Common myeloid progenitor, CD34-positive (primary cell): ENCODE measurements around the gene ZNF844.

ENCODE experiments used
- CTCF ChIA-PET: fragments of 350-600 bp; sonication (Branson Sonifier 250); formaldehyde crosslinking; loops from one replicate; lab custom pipeline; 2021; ENCODE audit warnings: antibody characterized with exemption; lab: Charles Lee
- POLR2A ChIA-PET: fragments of 350-600 bp; sonication (Branson Sonifier 250); formaldehyde crosslinking; loops from one replicate; lab custom pipeline; 2021; ENCODE audit warnings: antibody characterized with exemption; lab: Charles Lee
- DNase-seq, 3 donors: peaks; one replicate each; pipeline versions ENCODE4 v3.0.0 to v3.0.0-alpha.2; 2013
- H3K27ac ChIP-seq, 2 experiments: 1 replicate in 1 of 2; 2 replicates in 1 of 2; pipeline ENCODE4 v1.7.0; 2013; ENCODE audit warnings: inconsistent platforms in 2 of 2, low read length in 2 of 2, mild to moderate bottlenecking in 2 of 2, low read depth in 1 of 2, moderate library complexity in 1 of 2; ENCODE audit not compliant: severe bottlenecking in 2 of 2, insufficient read depth in 1 of 2, poor library complexity in 1 of 2
- H3K27me3 ChIP-seq, 5 experiments: replicated peaks in 2 of 5; 1 replicate in 3 of 5; 2 replicates in 2 of 5; pipeline versions ENCODE4 v1.6.1 to v1.7.0; 2013; ENCODE audit warnings: low read length in 4 of 5, mild to moderate bottlenecking in 2 of 5, moderate library complexity in 2 of 5, inconsistent platforms in 1 of 5; ENCODE audit not compliant: insufficient read depth in 5 of 5, control insufficient read depth in 4 of 5
- H3K36me3 ChIP-seq, 4 experiments: 1 replicate in 2 of 4; 2 replicates in 2 of 4; pipeline versions ENCODE4 v1.6.1 to v1.7.0; 2013; ENCODE audit warnings: low read length in 3 of 4, control low read depth in 1 of 4, mild to moderate bottlenecking in 1 of 4; ENCODE audit not compliant: control insufficient read depth in 4 of 4, insufficient read depth in 4 of 4
- H3K4me1 ChIP-seq, 4 experiments: 1 replicate in 3 of 4; 2 replicates in 1 of 4; pipeline versions ENCODE4 v1.6.1 to v1.7.1; 2013; ENCODE audit warnings: low read length in 3 of 4, mild to moderate bottlenecking in 3 of 4, control low read depth in 1 of 4, inconsistent platforms in 1 of 4, moderate library complexity in 1 of 4; ENCODE audit not compliant: control insufficient read depth in 4 of 4, insufficient read depth in 4 of 4; ENCODE audit errors: control extremely low read depth in 1 of 4
- H3K4me3 ChIP-seq, 7 experiments: 1 replicate in 4 of 7; 2 replicates in 3 of 7; pipeline versions ENCODE4 v1.5.1 to v1.7.0; 2013; ENCODE audit warnings: mild to moderate bottlenecking in 7 of 7, low read length in 6 of 7, moderate library complexity in 6 of 7, inconsistent platforms in 2 of 7, low read depth in 2 of 7, control low read depth in 1 of 7; ENCODE audit not compliant: insufficient read depth in 4 of 7, control insufficient read depth in 1 of 7; ENCODE audit errors: extremely low read depth in 1 of 7
- H3K9me3 ChIP-seq, 5 experiments: 1 replicate in 4 of 5; 2 replicates in 1 of 5; pipeline versions ENCODE4 v1.6.1 to v1.7.1; 2013; ENCODE audit warnings: low read length in 4 of 5, mild to moderate bottlenecking in 2 of 5, inconsistent platforms in 1 of 5, low read depth in 1 of 5, moderate library complexity in 1 of 5; ENCODE audit not compliant: control insufficient read depth in 4 of 5, insufficient read depth in 2 of 5; ENCODE audit errors: control extremely low read depth in 1 of 5
- WGBS: methylation state at CpG from one replicate; pipeline ENCODE4 v1.1.5; 2013; ENCODE audit not compliant: insufficient coverage; 5-methylcytosine and 5-hydroxymethylcytosine counted together

Gene ZNF844

DNA sequence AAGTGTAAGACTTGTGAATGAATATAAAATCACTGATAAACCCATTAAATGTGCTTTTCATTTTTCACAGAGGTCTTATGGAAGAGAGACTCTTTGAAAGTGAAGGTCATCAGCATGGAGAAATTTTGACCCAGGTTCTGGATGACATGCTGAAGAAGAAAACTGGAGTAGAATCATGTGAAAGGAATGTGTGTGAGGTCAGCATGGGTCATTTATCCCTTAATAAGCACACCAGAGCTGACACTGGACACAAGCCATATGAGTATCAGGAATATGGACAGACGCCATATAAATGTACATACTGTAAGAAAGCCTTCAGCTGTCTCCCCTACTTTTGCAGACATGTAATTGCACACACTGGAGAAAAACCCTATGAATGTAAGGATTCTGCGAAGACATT is 46.6 kb downstream of the ZNF844 start:
- H3K9me3 ChIP-seq, result peaks cover 21 to 66% (median 46%) of the 10 kb centered on the region in 5 experiments
- 100% methylated on average over 1 of the region's 2 CpGs for WGBS
- DNase-seq, result no peak
- no peak overlapping the region for H3K4me3 ChIP-seq
- ChIA-PET CTCF (no interaction called here), POLR2A (no interaction called here)
- no peaks in the 10 kb centered on the region for H3K4me1 ChIP-seq
- H3K27ac ChIP-seq, result no peak overlapping the region
- H3K36me3 ChIP-seq, result peaks cover 29 to 66% (median 54%) of the 10 kb centered on the region in 4 experiments
- no peaks in the 10 kb centered on the region for H3K27me3 ChIP-seq

DNA sequence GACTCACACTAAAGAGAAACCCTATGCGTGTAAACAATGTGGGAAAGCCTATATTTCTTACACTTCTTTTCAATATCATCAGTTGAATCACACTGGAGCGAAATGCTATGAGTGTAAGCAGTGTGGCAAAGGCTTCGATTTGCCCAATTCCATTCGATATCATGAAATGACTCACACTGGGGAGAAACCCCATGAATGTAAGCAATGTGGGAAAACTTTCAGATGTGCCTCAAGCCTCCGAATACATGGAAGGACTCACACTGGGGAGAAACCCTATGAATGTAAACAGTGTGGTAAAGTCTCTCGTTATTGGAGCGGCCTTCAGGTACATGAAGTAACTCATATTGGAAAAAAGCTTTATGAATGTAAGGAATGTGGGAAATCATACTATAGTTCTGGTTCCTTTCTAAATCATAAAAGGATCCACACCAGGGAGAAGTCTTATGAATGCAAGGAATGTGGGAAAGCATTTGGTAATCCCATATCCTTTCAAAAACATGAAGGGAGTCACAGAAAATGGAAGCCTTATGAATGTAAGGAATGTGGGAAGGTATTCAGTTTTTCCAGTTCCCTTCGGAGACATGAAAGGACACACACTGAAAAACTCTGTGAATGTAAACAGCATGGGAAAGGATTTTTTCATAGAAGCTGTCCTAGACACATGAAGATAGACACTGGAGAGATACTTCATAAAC is 47.6 kb downstream of the ZNF844 start:
- no peak overlapping the region for H3K27ac ChIP-seq
- DNase-seq, result no peak
- CTCF ChIA-PET, result no interaction called here
- WGBS, result 100% methylated on average over 6 of the region's 8 CpGs
- peak overlapping the region in 1 of 7 experiments; percentile 10 for H3K4me3 ChIP-seq
- H3K4me1 ChIP-seq, result no peaks in the 10 kb centered on the region
- POLR2A ChIA-PET, result no interaction called here
- H3K27me3 ChIP-seq, result no peaks in the 10 kb centered on the region
- H3K9me3 ChIP-seq, result peaks cover 18 to 60% (median 39%) of the 10 kb centered on the region in 5 experiments
- H3K36me3 ChIP-seq, result peaks cover 26 to 61% (median 50%) of the 10 kb centered on the region in 4 experiments

DNA sequence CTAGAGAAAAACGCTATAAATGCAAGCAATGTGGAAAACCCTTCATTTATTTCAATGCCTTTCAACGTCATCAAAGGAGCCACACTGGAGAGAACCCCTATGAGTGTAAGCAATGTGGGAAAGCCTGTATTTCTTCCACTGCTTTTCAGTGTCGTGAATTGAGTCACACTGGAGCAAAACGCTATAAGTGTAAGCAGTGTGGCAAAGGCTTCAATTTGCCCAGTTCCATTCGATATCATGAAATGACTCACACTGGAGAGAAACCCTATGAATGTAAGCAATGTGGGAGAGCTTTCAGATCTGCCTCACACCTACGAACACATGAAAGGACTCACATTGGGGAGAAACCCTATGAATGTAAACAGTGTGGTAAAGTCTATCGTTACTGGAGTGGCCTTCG is 48.2 kb downstream of the ZNF844 start:
- Histone ChIP-seq H3K36me3 (peaks cover 26 to 67% (median 52%) of the 10 kb centered on the region in 4 experiments), H3K9me3 (peaks cover 18 to 66% (median 39%) of the 10 kb centered on the region in 5 experiments), H3K4me3 (no peak overlapping the region), H3K4me1 (no peaks in the 10 kb centered on the region), H3K27me3 (no peaks in the 10 kb centered on the region), H3K27ac (no peak overlapping the region)
- ChIA-PET CTCF (no interaction called here), POLR2A (no interaction called here)
- 98% methylated on average over 7 of the region's 8 CpGs for WGBS
- DNase-seq, result no peak

DNA sequence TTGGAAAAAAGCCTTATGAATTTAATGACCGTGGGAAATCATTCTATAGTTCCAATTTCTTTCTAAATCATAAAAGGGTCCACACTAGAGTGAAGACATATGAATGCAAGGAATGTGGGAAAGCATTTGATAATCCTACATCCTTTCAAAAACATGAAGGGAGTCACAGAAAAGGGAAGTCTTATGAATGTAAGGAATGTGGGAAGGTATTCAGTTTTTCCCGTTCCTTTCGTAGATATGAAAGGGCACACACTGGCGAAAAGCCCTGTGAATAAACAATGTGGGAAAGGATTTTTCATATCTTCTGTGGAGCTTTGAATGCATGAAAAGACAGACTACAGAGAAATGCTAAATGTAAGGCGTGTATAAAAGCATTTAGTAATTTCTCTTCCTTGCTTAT is 48.6 kb downstream of the ZNF844 start:
- Histone ChIP-seq H3K36me3 (peaks cover 26 to 67% (median 52%) of the 10 kb centered on the region in 4 experiments), H3K4me3 (no peak overlapping the region), H3K4me1 (no peaks in the 10 kb centered on the region), H3K9me3 (peaks cover 18 to 66% (median 39%) of the 10 kb centered on the region in 5 experiments), H3K27me3 (no peaks in the 10 kb centered on the region), H3K27ac (no peak overlapping the region)
- DNase-seq, result no peak
- ChIA-PET CTCF (no interaction called here), POLR2A (no interaction called here)
- 97% methylated on average over 4 of the region's 5 CpGs for WGBS

DNA sequence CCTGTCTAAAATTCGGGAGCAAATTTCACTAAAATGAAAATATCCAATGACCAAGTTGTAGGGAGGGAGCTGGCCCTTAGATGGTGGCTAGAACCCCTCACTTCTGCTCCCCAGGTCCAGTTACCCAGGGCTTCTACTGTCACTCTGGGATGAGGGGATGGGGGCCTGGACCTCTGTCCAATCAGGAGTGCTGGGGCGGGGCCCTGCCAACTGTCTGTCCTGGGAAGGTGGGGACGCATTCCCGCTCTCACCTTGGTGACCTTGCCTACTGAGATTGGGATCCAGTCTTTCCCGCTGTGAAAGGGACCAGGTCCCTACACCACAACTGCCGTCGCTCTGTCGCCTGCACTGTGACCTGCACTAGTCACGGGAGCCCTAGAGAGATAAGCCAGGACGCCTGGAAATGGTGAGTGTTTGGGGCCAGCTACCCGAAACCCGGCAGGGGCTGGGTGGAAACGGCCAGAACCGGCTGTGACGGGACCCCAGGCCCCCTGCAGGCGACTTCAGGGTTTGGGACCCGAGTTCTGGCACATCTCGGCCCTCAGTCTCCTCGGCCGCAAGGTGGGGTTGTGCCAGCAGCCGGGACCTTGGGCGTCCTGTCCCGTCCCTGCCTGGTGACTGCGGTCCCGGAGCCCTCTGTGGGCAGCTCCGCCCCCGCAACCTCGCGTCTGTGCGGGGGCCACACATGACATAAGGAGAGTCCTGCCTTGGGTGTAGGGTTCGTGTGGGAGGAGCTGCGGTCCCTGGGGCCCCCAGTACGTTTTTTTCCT is 52.9 kb downstream of the ZNF844 start:
- H3K27me3 ChIP-seq, result no peaks in the 10 kb centered on the region
- no peak overlapping the region for H3K4me3 ChIP-seq
- ChIA-PET CTCF (interaction anchor here (1.7 to 2.2 kb wide), 2 partner anchors 7 to 27 kb away, joined by 4 to 5 read pairs; no protein-coding TSS in a partner anchor), POLR2A (no interaction called here)
- peaks cover 6 to 39% (median 13%) of the 10 kb centered on the region in 5 experiments for H3K9me3 ChIP-seq
- no peak for DNase-seq
- no peaks in the 10 kb centered on the region for H3K4me1 ChIP-seq
- H3K27ac ChIP-seq, result no peak overlapping the region
- peaks cover 4 to 31% (median 24%) of the 10 kb centered on the region in 4 experiments for H3K36me3 ChIP-seq
- 94% methylated on average over 25 of the region's 33 CpGs for WGBS

DNA sequence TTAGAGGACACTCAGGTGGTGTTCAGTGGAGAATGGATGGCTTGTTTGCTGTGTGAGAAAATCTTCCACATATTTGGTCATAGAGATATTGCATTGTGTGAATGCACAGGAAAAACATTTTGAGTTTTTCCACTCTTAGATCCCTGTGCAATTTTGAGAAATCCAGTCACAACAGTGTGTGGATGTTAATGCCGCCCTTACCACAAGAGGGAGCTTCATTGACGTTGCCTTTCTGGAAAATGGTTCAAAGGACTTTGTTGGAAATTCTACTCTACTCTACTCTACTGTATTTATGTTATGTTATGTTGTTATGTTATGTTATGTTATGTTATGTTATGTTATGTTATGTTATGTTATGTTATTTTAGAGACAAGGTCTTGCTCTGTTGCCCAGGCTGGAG is 62.2 kb downstream of the ZNF844 start:
- WGBS, result no CpG with 5 or more reads among the region's 2 CpGs

More for the DNA sequence above, 62.2 kb downstream of the ZNF844 start:
- Histone ChIP-seq H3K36me3 (peaks cover 0 to 5% (median 3%) of the 10 kb centered on the region in 4 experiments), H3K27ac (no peak overlapping the region), H3K27me3 (no peaks in the 10 kb centered on the region), H3K4me3 (no peak overlapping the region), H3K4me1 (no peaks in the 10 kb centered on the region), H3K9me3 (peaks cover 0 to 21% (median 4%) of the 10 kb centered on the region in 5 experiments)
- POLR2A ChIA-PET, result interaction anchor here (0.7 kb wide), 1 partner anchor 163 kb away, joined by 3 read pairs; no protein-coding TSS in a partner anchor
- CTCF ChIA-PET, result interaction anchor here (0.6 to 2.8 kb wide), 7 partner anchors 9 to 204 kb away, joined by 3 to 23 read pairs (median 4); partner anchors contain the start of genes ZNF136 and ZNF20
- DNase-seq, result peak; percentile 22 to 58 (median 51)
